Measurements from ENCODE around the gene BCOR.

BCOR gene

DNA sequence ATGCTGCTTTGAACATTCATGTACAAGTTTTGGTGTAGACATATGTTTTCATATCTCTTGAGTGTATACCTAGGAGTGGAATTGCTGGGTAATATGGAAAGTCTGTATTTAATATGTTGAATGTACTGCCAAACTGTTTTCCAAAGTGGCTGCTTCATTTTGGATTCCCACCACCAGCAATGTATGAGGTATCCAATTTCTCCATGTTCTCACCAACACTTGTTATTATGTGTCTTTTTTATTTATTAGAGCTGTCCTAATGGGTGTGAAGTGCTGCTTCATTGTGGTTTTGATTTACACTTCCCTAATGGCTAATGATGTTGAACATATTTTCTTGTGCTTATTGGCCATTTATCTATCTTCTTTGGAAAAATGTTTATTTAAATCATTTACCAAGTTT is 60.4 kb downstream of the BCOR start:
- Histone ChIP-seq H3K9me3 (no peaks in the 10 kb centered on the region), H3K4me3 (ENCODE audit: low read depth in 1 of 2, low read length in 1 of 2) (no peak overlapping the region), H3K27ac (no peak overlapping the region), H3K4me1 (ENCODE audit: control insufficient read depth in 1 of 2, insufficient read depth in 1 of 2, low read depth in 1 of 2, low read length in 1 of 2) (peaks cover 4 to 5% of the 10 kb centered on the region in 2 experiments), H3K36me3 (no peaks in the 10 kb centered on the region), H3K27me3 (no peaks in the 10 kb centered on the region)
- TF ChIP-seq CTCF (IDR thresholded peaks at IDR 0.05), result no peak

- Histone ChIP-seq H3K27ac (no peak overlapping the region), H3K9me3 (no peaks in the 10 kb centered on the region), H3K27me3 (no peaks in the 10 kb centered on the region), H3K36me3 (no peaks in the 10 kb centered on the region), H3K4me1 (ENCODE audit: control insufficient read depth in 1 of 2, insufficient read depth in 1 of 2, low read depth in 1 of 2, low read length in 1 of 2) (peaks cover 2 to 4% of the 10 kb centered on the region in 2 experiments), H3K4me3 (ENCODE audit: low read depth in 1 of 2, low read length in 1 of 2) (no peak overlapping the region)
- no peak for TF ChIP-seq CTCF (IDR thresholded peaks at IDR 0.05)
Measured at GRCh38 chrX:40035726-40036125, 62.0 kb downstream of the BCOR start.

- Histone ChIP-seq H3K4me3 (ENCODE audit: low read depth in 1 of 2, low read length in 1 of 2) (no peak overlapping the region), H3K36me3 (no peaks in the 10 kb centered on the region), H3K9me3 (no peaks in the 10 kb centered on the region), H3K27ac (no peak overlapping the region), H3K27me3 (no peaks in the 10 kb centered on the region), H3K4me1 (ENCODE audit: control insufficient read depth in 1 of 2, insufficient read depth in 1 of 2, low read depth in 1 of 2, low read length in 1 of 2) (no peaks in the 10 kb centered on the region)
- no peak for TF ChIP-seq CTCF (IDR thresholded peaks at IDR 0.05)
Measured at GRCh38 chrX:40031911-40032310, 65.8 kb downstream of the BCOR start.

DNA sequence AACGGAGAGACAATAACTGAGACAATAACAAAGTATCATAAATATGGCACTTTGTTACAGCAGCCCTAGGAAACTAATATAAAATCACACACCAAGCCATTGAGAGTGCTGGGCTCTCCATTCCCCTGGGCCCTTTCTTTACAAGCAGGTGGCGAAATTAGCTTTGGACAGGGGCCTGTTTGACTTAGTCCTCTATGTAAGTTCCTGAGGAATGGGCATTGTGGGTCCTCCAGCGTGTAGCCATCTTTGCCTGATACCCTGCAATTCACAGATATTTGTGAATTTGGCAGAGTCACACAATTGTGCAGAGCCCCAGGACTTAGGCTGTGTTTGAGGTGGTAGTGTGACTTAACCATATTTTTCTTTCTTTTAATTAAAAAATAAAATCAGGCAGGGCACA is 67.6 kb downstream of the BCOR start:
- H3K27me3 ChIP-seq, result no peaks in the 10 kb centered on the region
- TF ChIP-seq CTCF (IDR thresholded peaks at IDR 0.05), result no peak
- no peaks in the 10 kb centered on the region for H3K4me1 ChIP-seq (ENCODE audit: control insufficient read depth in 1 of 2, insufficient read depth in 1 of 2, low read depth in 1 of 2, low read length in 1 of 2)
- no peak overlapping the region for H3K27ac ChIP-seq
- H3K9me3 ChIP-seq, result no peaks in the 10 kb centered on the region
- H3K4me3 ChIP-seq (ENCODE audit: low read depth in 1 of 2, low read length in 1 of 2), result no peak overlapping the region
- no peaks in the 10 kb centered on the region for H3K36me3 ChIP-seq

DNA sequence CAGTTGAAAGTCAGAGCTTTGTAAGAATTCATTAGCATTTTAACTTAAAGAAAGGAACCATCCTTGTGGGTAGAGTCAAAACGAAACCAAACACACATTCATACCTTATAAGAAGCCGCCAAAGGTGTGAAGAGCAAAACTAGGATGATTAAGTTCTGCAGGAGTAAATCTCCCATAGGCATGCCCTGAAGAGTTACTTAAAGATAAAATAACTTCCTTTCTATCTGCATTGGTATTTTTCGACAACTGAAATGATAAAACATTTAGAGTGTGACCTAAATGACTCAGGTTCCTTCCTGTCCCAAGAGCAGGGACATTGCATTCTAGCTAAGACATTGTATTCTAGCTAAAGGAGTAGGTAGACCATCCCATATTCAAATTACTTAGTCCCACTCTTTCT is 75.3 kb downstream of the BCOR start:
- TF ChIP-seq CTCF (IDR thresholded peaks at IDR 0.05), result no peak
- Histone ChIP-seq H3K36me3 (no peaks in the 10 kb centered on the region), H3K4me1 (ENCODE audit: control insufficient read depth in 1 of 2, insufficient read depth in 1 of 2, low read depth in 1 of 2, low read length in 1 of 2) (no peaks in the 10 kb centered on the region), H3K9me3 (no peaks in the 10 kb centered on the region), H3K27me3 (no peaks in the 10 kb centered on the region), H3K4me3 (ENCODE audit: low read depth in 1 of 2, low read length in 1 of 2) (no peak overlapping the region), H3K27ac (no peak overlapping the region)

GRCh38 chrX:40021647-40022046 is 76.1 kb downstream of the BCOR start:
- H3K27me3 ChIP-seq, result no peaks in the 10 kb centered on the region
- H3K4me3 ChIP-seq (ENCODE audit: low read depth in 1 of 2, low read length in 1 of 2), result no peak overlapping the region
- no peaks in the 10 kb centered on the region for H3K36me3 ChIP-seq
- H3K4me1 ChIP-seq (ENCODE audit: control insufficient read depth in 1 of 2, insufficient read depth in 1 of 2, low read depth in 1 of 2, low read length in 1 of 2), result no peaks in the 10 kb centered on the region
- TF ChIP-seq CTCF (IDR thresholded peaks at IDR 0.05), result no peak
- no peaks in the 10 kb centered on the region for H3K9me3 ChIP-seq
- H3K27ac ChIP-seq, result no peak overlapping the region

All from neutrophil (primary cell).